Stimulated activated CD8-positive, alpha-beta memory T cell treated with anti-CD3 and anti-CD28 coated beads, Interleukin-4, amount 100 ng/mL, for 1 hour (primary cell): ENCODE data around the gene THAP10.
"Not testable (repeated sequence)": the region's sequence is repeated elsewhere in the genome, so short reads cannot be mapped to it uniquely, and the experiment has no call there.

Experiments
- DNase-seq, 2 donors: peaks; one replicate each; pipeline ENCODE4 v3.0.0-alpha.2; 2020; ENCODE audit warnings: low read depth in 2 of 2, low spot score in 1 of 2

The THAP10 gene

DNA sequence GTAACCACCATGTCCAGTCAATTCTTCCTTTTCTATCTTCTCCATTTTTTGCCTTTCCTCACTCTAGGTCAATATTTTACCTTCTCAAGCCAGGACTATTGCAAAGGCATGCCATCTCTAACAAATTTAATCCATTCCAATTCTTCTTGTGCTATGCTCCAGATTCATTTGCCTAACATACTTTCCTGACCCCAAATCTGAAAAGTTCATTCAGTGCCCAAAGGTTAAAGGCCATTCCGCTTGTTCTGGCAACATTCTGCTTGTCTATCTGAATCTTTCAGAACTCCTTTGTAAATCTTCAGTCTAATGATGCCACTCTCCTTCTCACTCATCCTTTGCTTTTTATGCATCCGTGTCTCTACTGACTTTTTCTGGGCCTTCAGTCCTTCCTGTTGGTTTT lies 15.6 kb downstream of the THAP10 start:
- no peak for DNase-seq

DNA sequence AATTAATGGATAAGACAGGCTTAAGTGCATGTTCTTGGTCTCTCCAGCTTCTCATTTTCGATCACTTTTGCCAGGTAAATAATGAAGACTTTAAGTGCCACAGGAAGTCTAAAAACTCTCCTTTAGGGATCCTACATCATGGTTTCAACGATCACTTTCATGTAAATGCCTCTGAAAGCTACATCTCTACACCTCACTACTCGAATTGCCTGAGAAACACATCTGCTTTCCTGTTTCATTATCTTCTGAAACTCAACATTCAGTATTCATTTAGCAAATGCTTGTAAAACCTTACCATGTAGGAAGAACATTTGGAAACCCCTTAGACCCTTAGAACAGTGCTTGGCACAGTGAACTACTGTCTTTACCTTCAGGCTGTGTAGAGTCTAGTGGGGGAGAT lies 16.2 kb downstream of the THAP10 start:
- no peak for DNase-seq

GRCh38 chr15:70875001-70875782 lies 17.0 kb downstream of the THAP10 start:
- no peak for DNase-seq

- DNase-seq: no peak
Observed at GRCh38 chr15:70873232-70874054, 18.8 kb downstream of the THAP10 start.

- not testable (repeated sequence) for DNase-seq
Observed at GRCh38 chr15:70871490-70871889, 20.7 kb downstream of the THAP10 start.

GRCh38 chr15:70870051-70870450 lies 22.2 kb downstream of the THAP10 start:
- DNase-seq: no peak

DNA sequence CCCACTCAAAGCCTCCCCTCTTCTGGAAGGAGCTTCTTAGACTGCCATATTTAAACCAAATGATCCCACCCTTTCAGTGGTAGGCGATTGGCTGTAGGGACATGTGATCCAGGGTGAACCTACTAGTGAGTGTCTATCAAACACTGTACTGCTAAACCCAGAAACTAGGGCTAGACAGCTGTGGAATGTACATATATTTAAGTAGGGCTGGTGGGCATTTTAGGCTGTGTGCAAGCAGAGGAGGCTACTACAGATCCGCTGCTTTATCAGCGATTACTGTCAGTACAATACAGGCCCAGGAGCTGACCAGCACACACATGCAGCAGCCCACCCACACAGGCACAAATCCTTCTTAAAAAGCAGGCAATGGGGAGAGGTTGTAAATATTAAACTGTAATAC lies 22.9 kb downstream of the THAP10 start:
- no peak for DNase-seq

- DNase-seq: no peak
Observed at GRCh38 chr15:70867911-70868467, 24.2 kb downstream of the THAP10 start.

GRCh38 chr15:70866982-70867641 lies 25.1 kb downstream of the THAP10 start:
- DNase-seq: no peak

DNA sequence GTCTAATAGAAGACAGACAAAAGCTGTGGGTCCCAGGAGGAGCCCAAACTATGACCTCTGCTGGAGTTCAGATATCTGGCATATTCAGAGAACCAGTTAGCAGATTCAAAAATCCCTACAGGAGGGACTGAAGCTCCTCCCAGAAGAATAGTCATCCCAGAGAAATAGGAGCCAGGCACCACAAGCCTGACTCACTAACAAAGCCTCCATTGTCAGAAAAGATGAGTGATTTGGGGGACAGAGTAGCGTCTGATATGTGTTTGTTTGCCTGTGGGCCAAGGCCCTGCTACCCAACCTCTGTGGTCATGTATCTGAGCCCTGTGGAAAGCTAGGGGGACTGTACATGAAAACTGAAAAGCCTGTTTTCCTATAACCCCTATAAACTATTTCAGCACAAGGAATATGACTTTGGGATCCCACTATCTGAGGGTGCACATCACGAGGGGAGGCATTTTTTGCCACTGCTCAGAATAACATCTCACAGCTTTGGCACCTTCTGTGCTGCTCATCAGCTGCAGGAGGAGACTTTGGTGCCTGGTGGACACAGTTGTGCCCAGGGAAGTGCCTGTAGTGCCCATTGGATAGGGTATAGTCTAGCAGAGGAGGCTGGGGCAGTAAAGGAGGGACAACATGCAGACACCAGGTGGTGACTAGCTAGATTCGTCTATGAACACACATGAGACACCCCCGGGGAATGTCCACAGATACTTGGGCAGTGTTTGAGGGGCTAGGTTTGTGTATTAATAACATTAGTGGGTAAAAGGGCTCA lies 28.6 kb downstream of the THAP10 start:
- no peak for DNase-seq

GRCh38 chr15:70859998-70860397 lies 32.2 kb downstream of the THAP10 start:
- DNase-seq: no peak

GRCh38 chr15:70859322-70859908 lies 32.8 kb downstream of the THAP10 start:
- DNase-seq: no peak

DNA sequence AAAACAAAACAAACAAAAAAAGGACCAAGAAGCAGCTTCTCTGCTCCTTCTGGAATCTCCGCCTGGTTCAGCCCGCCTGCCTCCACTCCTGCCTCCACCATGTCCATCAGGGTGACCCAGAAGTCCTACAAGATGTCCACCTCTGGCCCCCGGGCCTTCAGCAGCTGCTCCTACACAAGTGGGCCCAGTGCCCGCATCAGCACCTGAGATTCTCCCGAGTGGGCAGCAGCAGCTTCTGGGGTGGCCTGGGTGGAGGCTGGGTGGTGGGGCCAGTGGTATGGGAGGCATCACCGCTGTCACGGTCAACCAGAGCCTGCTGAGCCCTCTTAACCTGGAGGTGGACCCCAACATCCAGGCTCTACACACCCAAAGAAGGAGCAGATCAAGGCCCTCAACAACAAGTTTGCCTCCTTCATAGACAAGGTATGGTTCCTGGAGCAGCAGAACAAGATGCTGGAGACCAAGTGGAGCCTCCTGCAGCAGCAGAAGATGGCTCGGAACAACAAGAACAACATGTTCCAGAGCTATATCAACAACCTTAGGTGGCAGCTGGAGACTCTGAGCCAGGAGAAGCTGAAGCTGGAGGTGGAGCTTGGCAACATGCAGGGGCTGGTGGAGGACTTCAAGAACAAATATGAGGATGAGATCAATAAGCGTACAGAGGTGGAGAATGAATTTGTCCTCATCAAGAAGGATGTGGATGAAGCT lies 33.5 kb downstream of the THAP10 start:
- DNase-seq: not testable (repeated sequence)

GRCh38 chr15:70857562-70858285 lies 34.5 kb downstream of the THAP10 start:
- no peak for DNase-seq

DNA sequence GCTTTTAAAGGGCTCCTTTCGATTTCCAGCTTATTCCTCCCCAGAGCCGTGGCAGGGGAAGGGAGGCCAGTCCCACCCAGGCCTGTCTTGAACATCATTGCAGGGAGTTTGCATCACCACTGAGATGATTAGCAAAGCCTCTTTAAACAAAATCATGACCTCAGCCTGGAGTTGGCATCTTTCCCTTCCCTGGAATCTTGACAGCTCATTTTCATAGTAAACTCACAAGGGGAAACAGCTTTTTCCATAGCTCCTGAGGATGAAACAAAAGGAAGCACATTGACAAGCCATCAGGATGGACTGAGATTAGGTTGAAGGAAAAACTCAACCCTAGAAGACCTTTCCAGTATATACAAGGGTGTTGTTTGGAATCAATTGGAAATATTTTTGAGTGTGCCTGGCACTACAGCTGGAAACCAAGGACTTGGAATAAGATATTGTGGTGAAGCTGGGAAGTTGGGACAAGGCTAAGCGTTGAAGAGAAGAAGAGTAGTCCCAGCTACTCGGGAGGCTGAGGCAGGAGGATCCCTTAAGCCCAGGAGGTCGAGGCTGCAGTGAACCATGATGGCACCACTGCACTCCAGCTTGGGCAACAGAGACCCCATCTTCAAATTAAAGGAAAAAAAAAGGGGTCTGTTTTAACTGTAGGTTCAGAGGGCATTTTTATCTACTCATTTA lies 35.2 kb downstream of the THAP10 start:
- DNase-seq: no peak

DNA sequence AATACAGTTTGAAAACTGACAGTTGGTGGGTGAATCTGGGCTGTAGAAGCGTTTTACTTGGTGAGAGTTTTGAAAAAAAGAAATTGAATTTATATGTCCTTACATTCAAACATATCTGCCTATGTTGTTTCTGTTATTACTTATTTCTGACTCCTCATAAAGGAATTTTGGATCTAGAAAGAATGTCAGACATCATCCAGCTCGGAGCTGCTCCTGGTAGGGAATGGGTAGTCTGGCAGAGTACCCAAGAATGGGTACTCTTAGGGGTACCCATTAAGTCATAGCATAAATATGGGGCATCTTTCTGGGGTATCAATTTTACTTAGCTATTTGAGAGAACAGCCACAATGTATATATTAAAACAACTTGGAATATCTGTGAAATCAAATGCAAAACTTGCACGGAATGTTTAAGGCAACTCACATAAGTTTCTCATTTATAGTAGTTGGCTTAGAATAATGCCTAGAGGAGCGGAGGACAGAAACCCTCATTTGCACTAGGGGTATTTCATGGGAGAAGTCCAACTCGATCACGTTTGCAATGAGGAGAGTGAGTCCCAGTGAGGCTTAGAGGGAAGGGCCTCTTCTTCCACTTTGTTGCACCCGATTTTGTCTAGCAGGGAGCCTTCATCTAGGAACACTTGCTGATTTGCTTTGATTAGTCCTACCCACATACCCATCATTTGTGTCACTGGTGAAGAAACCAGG lies 35.9 kb downstream of the THAP10 start:
- DNase-seq: no peak

- no peak for DNase-seq
Observed at GRCh38 chr15:70855764-70856163, 36.5 kb downstream of the THAP10 start.

DNA sequence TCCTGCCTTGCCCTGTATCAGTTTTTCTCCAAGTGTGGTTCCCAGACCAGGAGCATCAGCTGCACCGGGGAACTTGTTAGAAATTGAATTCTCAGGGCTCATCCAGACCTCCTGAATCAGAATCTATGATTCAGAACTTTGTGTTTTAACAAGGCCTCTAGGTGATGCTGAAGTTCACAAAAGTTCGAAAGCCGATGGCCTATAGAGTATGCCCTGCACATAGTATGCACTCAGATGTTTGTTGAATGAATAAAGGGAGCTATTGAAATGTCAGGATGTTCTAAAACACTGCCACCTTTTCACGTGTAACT lies 37.6 kb downstream of the THAP10 start:
- DNase-seq: no peak
